Stimulated activated CD4-positive, alpha-beta T cell treated with anti-CD3 and anti-CD28 coated beads, Interleukin-4, amount 100 ng/mL, for 24 hours (primary cell): ENCODE data around the gene STX5.
A peak's percentile ranks its signal among the peaks of the same experiment; 100 is the strongest.
"Not testable (repeated sequence)": the region's sequence is repeated elsewhere in the genome, so short reads cannot be mapped to it uniquely, and the experiment has no call there.

Experiments
- DNase-seq: peaks from one replicate; pipeline ENCODE4 v3.0.0-alpha.2; 2020

Gene STX5

GRCh38 chr11:62854013-62854824 is 22.4 kb upstream of the STX5 start:
- peak; percentile 30 for DNase-seq

GRCh38 chr11:62853279-62853965 is 21.6 kb upstream of the STX5 start:
- DNase-seq: peak; percentile 43

GRCh38 chr11:62852523-62853188 is 20.8 kb upstream of the STX5 start:
- no peak for DNase-seq

GRCh38 chr11:62851807-62852522 is 20.1 kb upstream of the STX5 start:
- DNase-seq: no peak

GRCh38 chr11:62850911-62851806 is 19.3 kb upstream of the STX5 start:
- DNase-seq: peak; percentile 38

- no peak for DNase-seq
These were observed 16.0 kb upstream of the STX5 start for GRCh38 chr11:62847767-62848314.

GRCh38 chr11:62846177-62846576 is 14.3 kb upstream of the STX5 start:
- DNase-seq: no peak

GRCh38 chr11:62844154-62844553 is 12.3 kb upstream of the STX5 start:
- DNase-seq: no peak

GRCh38 chr11:62843466-62843865 is 11.6 kb upstream of the STX5 start:
- no peak for DNase-seq

GRCh38 chr11:62842891-62843290 is 11.0 kb upstream of the STX5 start:
- not testable (repeated sequence) for DNase-seq

- DNase-seq: peak; percentile 37
These were observed 10.4 kb upstream of the STX5 start for GRCh38 chr11:62842171-62842741.

GRCh38 chr11:62841361-62842170 is 9.7 kb upstream of the STX5 start:
- DNase-seq: peak; percentile 88

GRCh38 chr11:62840721-62841360 is 9.0 kb upstream of the STX5 start:
- peak; percentile 92 for DNase-seq

- peak; percentile 92 for DNase-seq
These were observed 7.4 kb upstream of the STX5 start, which contains the start of gene WDR74 for GRCh38 chr11:62839050-62839945. Gene WDR74 (minus strand): TSS chr11:62839590. CDS start chr11:62839570, 20 bp downstream.

- no peak for DNase-seq
These were observed 3.5 kb upstream of the STX5 start for GRCh38 chr11:62835336-62835735.

GRCh38 chr11:62832336-62833234 is 734 bp upstream of the STX5 start, which contains the start of gene TEX54:
Gene TEX54 (minus strand): TSS chr11:62832841.
- no peak for DNase-seq

- DNase-seq: no peak
These were observed 839 bp downstream of the STX5 start for GRCh38 chr11:62830904-62831519.
